SK-N-SH (cell line): ENCODE measurements around the gene BTBD2. TPM values are rescaled to one million over a fixed set of nuclear protein-coding genes. Genes with fewer than 3 reads are reported as not detected.

Source experiments
- CTCF ChIA-PET: fragments of 300-600, 350-600 bp; formaldehyde crosslinking; extraction: SDS; loops from one replicate; lab custom pipeline; 2021; lab: Yijun Ruan, JAX
- POLR2A ChIA-PET: fragments of 350-600 bp; sonication (Branson Sonifier 250); formaldehyde crosslinking; extraction: SDS; loops from one replicate; lab custom pipeline; 2020; ENCODE audit warnings: antibody characterized with exemption, inconsistent platforms; lab: Yijun Ruan, JAX
- DNase-seq: peaks from one replicate; pipeline ENCODE4 v3.0.0; 2012
- H2AFZ ChIP-seq: fragments of 200-600 bp; sonication (generic); 2 replicates; pipeline ENCODE4 v1.8.1; 2016; ENCODE audit warnings: antibody characterized with exemption, mild to moderate bottlenecking, low read depth
- H3F3A ChIP-seq: fragments of 200-600 bp; sonication (generic); replicated peaks from 2 replicates; pipeline ENCODE3; 2016; ENCODE audit warnings: antibody characterized with exemption, mild to moderate bottlenecking; ENCODE audit not compliant: insufficient read depth
- H3K27ac ChIP-seq, 2 experiments: fragments of 200-500 bp in 1 of 2; fragments of 200-600 bp in 1 of 2; sonication (Bioruptor generic) in 1 of 2; sonication (generic), shearing (Covaris generic) in 1 of 2; 2 replicates each; pipeline versions ENCODE4 v1.5.1 to v1.6.1; 2014 to 2016; ENCODE audit warnings: low read depth in 2 of 2, inconsistent platforms in 1 of 2, low read length in 1 of 2, mild to moderate bottlenecking in 1 of 2, mixed read lengths in 1 of 2
- H3K27me3 ChIP-seq: fragments of 200-600 bp; sonication (generic), shearing (Covaris generic); 2 replicates; pipeline ENCODE4 v1.6.1; 2016; ENCODE audit warnings: mixed run types; ENCODE audit not compliant: insufficient read depth
- H3K36me3 ChIP-seq, 2 experiments: fragments of 200-500 bp in 1 of 2; fragments of 200-600 bp in 1 of 2; sonication (Bioruptor generic) in 1 of 2; sonication (generic) in 1 of 2; replicated peaks in 1 of 2; 2 replicates each; pipeline versions ENCODE3 to v1.5.1; 2014 to 2016; ENCODE audit warnings: low read length in 1 of 2, mild to moderate bottlenecking in 1 of 2; ENCODE audit not compliant: insufficient read depth in 2 of 2, control insufficient read depth in 1 of 2
- H3K4me1 ChIP-seq, 2 experiments: fragments of 200-500 bp in 1 of 2; fragments of 200-600 bp in 1 of 2; sonication (Bioruptor generic) in 1 of 2; sonication (generic), shearing (Covaris generic) in 1 of 2; 2 replicates each; pipeline versions ENCODE4 v1.5.1 to v1.6.1; 2014 to 2016; ENCODE audit warnings: low read depth in 1 of 2, low read length in 1 of 2, mixed run types in 1 of 2; ENCODE audit not compliant: insufficient read depth in 2 of 2, control insufficient read depth in 1 of 2
- H3K4me2 ChIP-seq: fragments of 200-600 bp; sonication (generic), shearing (Covaris generic); 2 replicates; pipeline ENCODE4 v1.6.1; 2017; ENCODE audit warnings: mixed run types
- H3K4me3 ChIP-seq, 2 experiments: fragments of 200-500 bp in 1 of 2; fragments of 200-600 bp in 1 of 2; sonication (Bioruptor generic) in 1 of 2; sonication (generic), shearing (Covaris generic) in 1 of 2; 2 replicates each; pipeline versions ENCODE4 v1.5.1 to v1.8.1; 2014 to 2016; ENCODE audit warnings: low read depth in 2 of 2, inconsistent platforms in 1 of 2, low read length in 1 of 2, mild to moderate bottlenecking in 1 of 2, mixed read lengths in 1 of 2, moderate library complexity in 1 of 2
- H3K79me2 ChIP-seq: fragments of 200-600 bp; sonication (generic); 2 replicates; pipeline ENCODE4 v1.8.1; 2017; ENCODE audit warnings: mild to moderate bottlenecking; ENCODE audit not compliant: insufficient read depth
- H3K9ac ChIP-seq: fragments of 200-600 bp; sonication (generic); 2 replicates; pipeline ENCODE4 v1.6.1; 2017; ENCODE audit warnings: mixed run types
- H3K9me2 ChIP-seq: fragments of 200-600 bp; sonication (generic); 2 replicates; pipeline ENCODE4 v1.6.1; 2017; ENCODE audit warnings: mixed run types
- H3K9me3 ChIP-seq: fragments of 200-600 bp; sonication (generic); 2 replicates; pipeline ENCODE4 v1.6.1; 2017; ENCODE audit warnings: mixed run types, mild to moderate bottlenecking, moderate library complexity
- H4K20me1 ChIP-seq: fragments of 200-600 bp; sonication (generic); 2 replicates; pipeline ENCODE4 v1.6.1; 2017; ENCODE audit warnings: mild to moderate bottlenecking, mixed run types; ENCODE audit not compliant: insufficient read depth
- CHD2 ChIP-seq: fragments of 150-350 bp; IDR thresholded peaks from 2 replicates; pipeline ENCODE4 v1.6.1; 2018; ENCODE audit warnings: low read length; ENCODE audit not compliant: partially characterized antibody
- ELF1 ChIP-seq: IDR thresholded peaks from 2 replicates; pipeline ENCODE4 v1.4.0; 2012
- EP300 ChIP-seq, 2 experiments: IDR thresholded peaks; 2 replicates each; pipeline versions ENCODE4 v1.4.0 to v1.6.1; 2012; ENCODE audit warnings: borderline replicate concordance in 1 of 2, low read depth in 1 of 2, low read length in 1 of 2
- EZH2phosphoT487 ChIP-seq: fragments of 200-600 bp; sonication (generic); IDR thresholded peaks from 2 replicates; pipeline ENCODE4 v1.6.1; 2017; ENCODE audit warnings: low read depth, mixed run types, mild to moderate bottlenecking, antibody characterized with exemption, moderate library complexity, borderline replicate concordance
- FOXM1 ChIP-seq: IDR thresholded peaks from 2 replicates; pipeline ENCODE4 v1.4.0; 2012; ENCODE audit warnings: low read depth, mild to moderate bottlenecking
- GABPA ChIP-seq: IDR thresholded peaks from 2 replicates; pipeline ENCODE4 v1.4.0; 2012; ENCODE audit warnings: low read depth, mild to moderate bottlenecking
- JUND ChIP-seq: IDR thresholded peaks from 2 replicates; pipeline ENCODE4 v1.4.0; 2012
- RFX5 ChIP-seq: IDR thresholded peaks from 2 replicates; pipeline ENCODE4 v1.6.1; 2012; ENCODE audit warnings: mild to moderate bottlenecking, improper control_type of control experiment, low read length
- SIN3A ChIP-seq: IDR thresholded peaks from 2 replicates; pipeline ENCODE4 v1.6.1; 2012; ENCODE audit warnings: low read depth, mild to moderate bottlenecking, low read length, moderate library complexity, borderline replicate concordance
- TAF1 ChIP-seq: IDR thresholded peaks from 2 replicates; pipeline ENCODE4 v1.6.1; 2012; ENCODE audit warnings: low read depth, mild to moderate bottlenecking, low read length, moderate library complexity, borderline replicate concordance
- TCF12 ChIP-seq: IDR thresholded peaks from 2 replicates; pipeline ENCODE4 v1.4.0; 2012
- WGBS: methylation state at CpG from one replicate; pipeline ENCODE4 v1.1.6; 2017; ENCODE audit warnings: low lambda C conversion rate; 5-methylcytosine and 5-hydroxymethylcytosine counted together
- polyA plus RNA-seq, 3 experiments: library from polyadenylated mRNA; depleted of rRNA; stranded (reverse); fragments of >200 nt; gene quantifications; 2 replicates each; pipeline ENCODE4 v1.2.3, GENCODE V29; 2012
- TF ChIP-seq, protein P1 (sequence below): fragments of 200-600 bp; sonication (generic); IDR thresholded peaks from 2 replicates; pipeline ENCODE4 v1.6.1; 2017; ENCODE audit warnings: antibody characterized with exemption, mild to moderate bottlenecking, moderate library complexity
- TF ChIP-seq, protein P2 (sequence below): IDR thresholded peaks from 2 replicates; pipeline ENCODE4 v1.6.1; 2012; ENCODE audit warnings: mild to moderate bottlenecking, low read depth, low read length, moderate library complexity

Gene BTBD2
- polyA plus RNA-seq, 1 of the 3 experiments (the other 2 are of a cell fraction): 66.8 TPM

DNA sequence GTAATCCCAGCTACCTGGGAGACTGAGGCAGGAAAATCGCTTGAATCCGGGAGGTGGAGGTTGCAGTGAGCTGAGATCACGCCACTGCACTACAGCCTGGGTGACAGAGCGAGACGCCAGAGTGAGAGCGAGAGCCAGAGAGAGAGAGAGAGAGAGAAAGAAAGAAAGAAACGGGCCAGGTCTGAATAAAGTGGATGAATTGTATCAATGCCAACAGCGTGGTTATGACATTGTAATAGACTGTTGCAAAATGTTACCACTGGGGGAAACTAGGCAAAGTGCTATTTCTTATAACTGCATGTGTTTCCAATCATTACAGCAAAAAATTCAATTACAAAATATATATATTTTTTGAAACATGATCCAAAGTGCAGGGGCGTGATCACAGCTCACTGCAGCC is 11.8 kb upstream of the BTBD2 start:
- DNase-seq: no peak
- peaks cover 6 to 9% of the 10 kb centered on the region in 2 experiments; a peak in 3 of 4 replicates for H3K4me1 ChIP-seq
- H3K9me2 ChIP-seq: no peaks in the 10 kb centered on the region
- no peaks in the 10 kb centered on the region for H3K9me3 ChIP-seq
- H4K20me1 ChIP-seq: no peaks in the 10 kb centered on the region
- H3K4me2 ChIP-seq: no peak overlapping the region
- H2AFZ ChIP-seq: no peak overlapping the region
- no peak overlapping the region for H3K27ac ChIP-seq
- TF ChIP-seq TCF12: peak; percentile 57; the same call in 1 of the 2 replicates
- TF ChIP-seq, protein P1, sequence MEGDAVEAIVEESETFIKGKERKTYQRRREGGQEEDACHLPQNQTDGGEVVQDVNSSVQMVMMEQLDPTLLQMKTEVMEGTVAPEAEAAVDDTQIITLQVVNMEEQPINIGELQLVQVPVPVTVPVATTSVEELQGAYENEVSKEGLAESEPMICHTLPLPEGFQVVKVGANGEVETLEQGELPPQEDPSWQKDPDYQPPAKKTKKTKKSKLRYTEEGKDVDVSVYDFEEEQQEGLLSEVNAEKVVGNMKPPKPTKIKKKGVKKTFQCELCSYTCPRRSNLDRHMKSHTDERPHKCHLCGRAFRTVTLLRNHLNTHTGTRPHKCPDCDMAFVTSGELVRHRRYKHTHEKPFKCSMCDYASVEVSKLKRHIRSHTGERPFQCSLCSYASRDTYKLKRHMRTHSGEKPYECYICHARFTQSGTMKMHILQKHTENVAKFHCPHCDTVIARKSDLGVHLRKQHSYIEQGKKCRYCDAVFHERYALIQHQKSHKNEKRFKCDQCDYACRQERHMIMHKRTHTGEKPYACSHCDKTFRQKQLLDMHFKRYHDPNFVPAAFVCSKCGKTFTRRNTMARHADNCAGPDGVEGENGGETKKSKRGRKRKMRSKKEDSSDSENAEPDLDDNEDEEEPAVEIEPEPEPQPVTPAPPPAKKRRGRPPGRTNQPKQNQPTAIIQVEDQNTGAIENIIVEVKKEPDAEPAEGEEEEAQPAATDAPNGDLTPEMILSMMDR: peak; percentile 24; the same call in 1 of the 2 replicates
- TF ChIP-seq EZH2phosphoT487: no peak
- H3F3A ChIP-seq: peaks cover 10% of the 10 kb centered on the region
- no peak overlapping the region for H3K9ac ChIP-seq
- no peaks in the 10 kb centered on the region for H3K79me2 ChIP-seq
- no peaks in the 10 kb centered on the region for H3K36me3 ChIP-seq
- H3K4me3 ChIP-seq: no peak overlapping the region
- WGBS: 63% methylated on average over 9 of the region's 9 CpGs
- H3K27me3 ChIP-seq: no peaks in the 10 kb centered on the region
- POLR2A ChIA-PET: no interaction called here
- CTCF ChIA-PET: interaction anchor here (0.9 to 1.9 kb wide), 3 partner anchors 7 to 42 kb away, joined by 4 to 6 read pairs (median 4); no protein-coding TSS in a partner anchor

DNA sequence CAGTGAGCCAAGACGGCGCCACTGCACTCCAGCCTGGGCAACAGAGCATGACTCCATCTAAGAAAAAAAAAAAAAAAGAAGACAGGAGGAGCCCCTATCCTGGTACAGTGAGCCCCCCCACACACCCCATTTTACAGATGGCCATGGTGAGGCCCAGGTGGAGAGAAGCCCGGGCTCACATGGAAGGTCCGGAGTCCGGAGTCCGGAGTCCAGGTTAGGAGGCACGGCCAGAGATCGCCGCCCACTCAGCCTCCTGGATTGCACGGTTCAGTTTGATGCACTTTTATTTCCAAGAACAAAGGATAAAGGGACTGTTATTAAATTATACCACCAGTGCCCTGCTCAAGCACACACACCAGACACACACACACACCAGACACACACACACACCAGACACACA is 11.3 kb upstream of the BTBD2 start:
- 89% methylated on average over 10 of the region's 10 CpGs for WGBS

More for the DNA sequence above, 11.3 kb upstream of the BTBD2 start:
- Histone ChIP-seq H4K20me1 (no peaks in the 10 kb centered on the region), H3K36me3 (no peaks in the 10 kb centered on the region), H3K4me2 (no peak overlapping the region), H3K9me3 (no peaks in the 10 kb centered on the region), H2AFZ (no peak overlapping the region), H3K9ac (no peak overlapping the region), H3K4me3 (no peak overlapping the region), H3K79me2 (no peaks in the 10 kb centered on the region), H3K27ac (no peak overlapping the region), H3K27me3 (no peaks in the 10 kb centered on the region), H3K4me1 (peaks cover 1 to 4% of the 10 kb centered on the region in 2 experiments; a peak in 3 of 4 replicates), H3K9me2 (no peaks in the 10 kb centered on the region), H3F3A (peaks cover 6% of the 10 kb centered on the region)
- POLR2A ChIA-PET: no interaction called here
- CTCF ChIA-PET: interaction anchor here (1.7 kb wide), 1 partner anchor 13 kb away, joined by 4 read pairs; no protein-coding TSS in a partner anchor
- no peak for DNase-seq
- TF ChIP-seq TAF1: no peak
- TF ChIP-seq, protein P1: no peak
- no peak for TF ChIP-seq SIN3A
- TF ChIP-seq ELF1: no peak
- no peak for TF ChIP-seq EP300 (IDR thresholded peaks at IDR 0.05; ENCODE audit: borderline replicate concordance in 1 of 2, low read depth in 1 of 2, low read length in 1 of 2)
- no peak for TF ChIP-seq JUND
- no peak for TF ChIP-seq GABPA
- no peak for TF ChIP-seq RFX5
- TF ChIP-seq, protein P2, sequence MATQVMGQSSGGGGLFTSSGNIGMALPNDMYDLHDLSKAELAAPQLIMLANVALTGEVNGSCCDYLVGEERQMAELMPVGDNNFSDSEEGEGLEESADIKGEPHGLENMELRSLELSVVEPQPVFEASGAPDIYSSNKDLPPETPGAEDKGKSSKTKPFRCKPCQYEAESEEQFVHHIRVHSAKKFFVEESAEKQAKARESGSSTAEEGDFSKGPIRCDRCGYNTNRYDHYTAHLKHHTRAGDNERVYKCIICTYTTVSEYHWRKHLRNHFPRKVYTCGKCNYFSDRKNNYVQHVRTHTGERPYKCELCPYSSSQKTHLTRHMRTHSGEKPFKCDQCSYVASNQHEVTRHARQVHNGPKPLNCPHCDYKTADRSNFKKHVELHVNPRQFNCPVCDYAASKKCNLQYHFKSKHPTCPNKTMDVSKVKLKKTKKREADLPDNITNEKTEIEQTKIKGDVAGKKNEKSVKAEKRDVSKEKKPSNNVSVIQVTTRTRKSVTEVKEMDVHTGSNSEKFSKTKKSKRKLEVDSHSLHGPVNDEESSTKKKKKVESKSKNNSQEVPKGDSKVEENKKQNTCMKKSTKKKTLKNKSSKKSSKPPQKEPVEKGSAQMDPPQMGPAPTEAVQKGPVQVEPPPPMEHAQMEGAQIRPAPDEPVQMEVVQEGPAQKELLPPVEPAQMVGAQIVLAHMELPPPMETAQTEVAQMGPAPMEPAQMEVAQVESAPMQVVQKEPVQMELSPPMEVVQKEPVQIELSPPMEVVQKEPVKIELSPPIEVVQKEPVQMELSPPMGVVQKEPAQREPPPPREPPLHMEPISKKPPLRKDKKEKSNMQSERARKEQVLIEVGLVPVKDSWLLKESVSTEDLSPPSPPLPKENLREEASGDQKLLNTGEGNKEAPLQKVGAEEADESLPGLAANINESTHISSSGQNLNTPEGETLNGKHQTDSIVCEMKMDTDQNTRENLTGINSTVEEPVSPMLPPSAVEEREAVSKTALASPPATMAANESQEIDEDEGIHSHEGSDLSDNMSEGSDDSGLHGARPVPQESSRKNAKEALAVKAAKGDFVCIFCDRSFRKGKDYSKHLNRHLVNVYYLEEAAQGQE: no peak
- TF ChIP-seq FOXM1: no peak
- no peak for TF ChIP-seq EZH2phosphoT487
- TF ChIP-seq CHD2: no peak
